HG03439 (cell line): ENCODE data around the gene IRF4.

Source experiments
- ATAC-seq: cut with Tn5 transposase; IDR thresholded peaks from one replicate; pipeline ENCODE4 v1.9.1; 2021; ENCODE audit warnings: mild to moderate bottlenecking, moderate library complexity; ENCODE audit not compliant: unreplicated experiment

The IRF4 gene

DNA sequence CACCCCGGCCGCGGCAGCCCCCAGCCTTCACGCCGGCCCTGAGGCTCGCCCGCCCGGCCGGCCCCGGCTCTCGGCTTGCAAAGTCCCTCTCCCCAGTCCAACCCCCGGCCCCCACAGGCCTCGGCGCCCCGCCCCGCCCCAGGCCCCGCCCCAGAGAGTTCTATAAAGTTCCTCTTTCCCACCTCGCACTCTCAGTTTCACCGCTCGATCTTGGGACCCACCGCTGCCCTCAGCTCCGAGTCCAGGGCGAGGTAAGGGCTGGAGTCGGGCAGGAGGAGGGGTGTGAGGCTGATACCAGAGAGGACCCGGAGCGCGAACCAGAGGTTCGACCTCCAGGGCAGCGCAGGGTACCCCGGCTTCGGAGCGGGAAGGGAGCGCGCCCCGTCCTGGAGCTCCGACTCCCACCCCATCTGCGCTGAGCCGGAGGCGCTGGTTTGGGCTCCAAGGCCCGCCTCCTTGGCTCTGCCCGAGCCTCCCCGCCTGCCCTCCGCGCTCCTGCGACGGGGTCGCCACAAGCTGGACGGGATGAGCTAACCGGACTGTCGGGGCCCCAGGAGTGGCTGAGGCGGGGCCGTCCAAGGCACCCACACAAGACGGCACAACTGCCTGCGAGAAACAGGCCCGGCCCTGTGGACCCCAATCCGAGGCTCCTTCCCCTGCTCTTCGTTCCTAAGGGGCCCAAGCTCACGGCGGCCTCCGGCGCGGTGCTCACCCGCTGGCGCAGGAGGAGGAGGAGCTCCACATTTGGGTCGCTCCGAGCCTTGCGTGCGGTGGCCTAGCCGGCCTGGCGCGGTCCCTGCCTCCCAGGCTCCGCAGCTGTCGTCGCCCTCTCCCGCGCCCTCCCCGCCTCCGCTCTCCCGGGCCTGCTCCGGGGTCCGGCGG, at the start of gene IRF4:
Gene IRF4 (plus strand): TSS at position 194 of the 882 bp plus-strand sequence. CDS start 1,401 bp downstream, outside the sequence.
- ATAC-seq: peak; percentile 46

DNA sequence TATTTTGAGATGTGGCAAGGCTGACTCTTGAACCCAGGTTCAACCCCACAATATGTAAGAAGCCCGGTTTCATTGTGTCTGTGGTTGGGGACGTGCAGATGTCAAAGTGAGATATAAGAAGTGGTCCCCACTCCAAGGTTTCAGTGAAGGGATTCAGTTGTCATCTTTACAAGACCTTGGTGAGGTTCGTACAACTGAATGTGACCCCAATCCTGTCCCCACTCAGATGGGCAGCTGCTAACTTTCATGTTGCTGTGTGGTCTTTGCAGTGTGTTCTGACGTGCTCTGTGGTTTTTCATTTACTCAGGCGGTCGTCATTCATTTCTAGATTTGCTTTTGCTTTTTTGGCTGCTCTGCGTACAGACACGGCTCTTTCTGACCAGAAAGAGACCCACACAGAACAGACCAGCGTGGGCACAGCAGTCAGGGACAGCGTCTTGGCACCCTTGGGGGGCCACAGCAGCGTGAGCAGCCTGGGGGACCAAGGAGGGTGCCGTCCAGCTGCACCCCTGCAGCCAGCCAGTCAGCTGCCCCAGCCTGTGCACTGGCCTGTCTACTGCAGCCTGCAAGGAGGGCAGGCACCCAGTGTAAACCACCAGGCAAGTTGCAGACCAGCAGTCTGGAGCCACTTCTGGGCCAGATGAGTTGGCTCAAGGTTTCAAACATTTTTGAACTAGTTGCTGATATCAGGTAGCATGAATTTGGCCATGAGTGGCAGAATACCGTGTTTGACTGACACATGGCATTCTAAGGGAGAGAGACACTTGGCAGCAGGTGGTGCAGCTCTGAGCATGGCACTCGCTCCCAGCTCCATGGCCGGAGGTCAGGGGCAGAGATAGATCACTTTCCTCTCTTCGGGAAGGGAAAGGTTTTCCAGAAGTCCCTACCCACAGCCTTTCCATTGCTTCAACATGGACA, 49.4 kb upstream of the IRF4 start:
- peak; percentile 46 for ATAC-seq

DNA sequence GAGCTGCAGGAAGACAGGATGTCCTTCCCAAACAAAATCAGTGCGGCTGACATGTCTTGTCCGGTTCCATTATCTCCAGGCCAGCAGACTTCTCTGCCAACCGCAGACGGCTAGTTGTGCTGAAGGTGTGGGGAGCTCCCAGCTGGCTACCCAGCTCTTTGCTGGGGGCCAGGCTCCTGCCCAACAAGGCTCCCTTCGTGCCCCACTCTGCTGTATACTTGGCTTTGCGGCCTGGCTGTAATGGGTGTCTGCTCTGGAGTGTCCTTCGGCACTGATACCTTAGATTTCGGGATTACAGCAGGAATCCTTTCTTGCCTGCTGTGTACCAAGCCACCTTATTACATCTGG, 48.7 kb upstream of the IRF4 start:
- no peak for ATAC-seq

DNA sequence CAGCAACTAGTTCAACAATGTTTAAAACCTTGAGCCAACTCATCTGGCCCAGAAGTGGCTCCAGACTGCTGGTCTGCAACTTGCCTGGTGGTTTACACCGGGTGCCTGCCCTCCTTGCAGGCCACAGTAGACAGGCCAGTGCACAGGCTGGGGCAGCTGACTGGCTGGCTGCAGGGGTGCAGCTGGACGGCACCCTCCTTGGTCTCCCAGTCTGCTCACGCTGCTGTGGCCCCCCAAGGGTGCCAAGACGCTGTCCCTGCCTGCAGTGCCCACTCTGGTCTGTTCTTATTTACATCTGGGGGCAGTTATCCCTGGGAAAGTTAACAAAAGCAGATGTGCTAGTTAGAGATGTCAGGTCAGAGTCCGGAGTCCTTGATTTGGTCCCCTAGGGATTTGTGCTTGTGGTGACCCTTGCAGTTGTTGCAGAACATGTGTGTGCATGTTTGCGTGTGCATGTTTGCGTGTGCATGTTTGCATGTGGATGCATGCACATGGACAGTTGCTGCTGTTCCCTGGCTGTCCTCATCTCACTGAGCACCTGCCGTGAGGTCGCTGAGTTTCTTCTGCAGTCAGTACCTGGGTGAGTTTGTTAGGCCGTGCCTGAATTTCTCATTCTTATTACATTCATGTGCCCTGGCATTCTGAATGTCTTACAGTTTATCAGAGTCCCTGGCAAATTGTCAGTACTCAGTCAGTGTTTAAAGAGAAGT, 48.2 kb upstream of the IRF4 start:
- ATAC-seq: no peak

DNA sequence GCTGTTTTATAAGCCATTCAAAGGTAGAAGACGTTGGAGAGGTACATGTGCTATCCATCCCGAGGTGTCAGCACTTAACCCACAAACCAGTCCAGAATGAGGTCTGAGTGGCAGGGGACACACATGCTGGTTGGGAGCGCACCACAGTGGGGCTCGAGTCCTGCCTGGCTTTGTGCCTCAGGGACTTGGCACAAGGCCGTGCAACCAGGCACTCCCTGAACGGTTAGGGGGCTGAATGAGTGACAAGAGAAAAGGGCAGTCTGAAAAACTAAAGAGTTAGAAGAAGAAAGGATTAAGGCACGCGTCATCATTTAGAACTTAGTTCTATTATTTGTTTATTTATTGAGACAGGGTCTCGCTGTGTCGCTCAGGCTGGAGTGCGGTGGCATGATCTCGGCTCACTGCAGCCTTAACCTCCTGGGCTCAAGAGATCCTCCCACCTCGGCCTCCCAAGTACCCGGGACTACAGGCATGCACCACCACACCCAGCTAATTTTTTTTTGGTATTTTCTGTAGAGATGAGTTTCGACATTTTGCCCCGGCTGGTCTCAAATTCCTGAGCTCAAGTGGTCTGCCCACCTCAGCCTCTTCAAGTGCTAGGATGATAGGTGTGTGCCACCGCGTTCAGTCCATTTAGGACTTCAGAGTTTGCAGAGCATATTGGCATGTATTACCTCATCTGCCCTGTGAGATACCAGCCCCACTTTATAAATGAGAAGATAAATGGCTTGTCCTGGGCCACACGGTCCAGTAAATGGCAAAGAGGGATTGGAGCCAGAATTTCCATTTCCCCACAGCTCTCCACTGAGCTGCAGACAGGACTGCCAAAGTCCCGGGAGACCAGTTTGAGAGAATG, 47.4 kb upstream of the IRF4 start:
- ATAC-seq: no peak

DNA sequence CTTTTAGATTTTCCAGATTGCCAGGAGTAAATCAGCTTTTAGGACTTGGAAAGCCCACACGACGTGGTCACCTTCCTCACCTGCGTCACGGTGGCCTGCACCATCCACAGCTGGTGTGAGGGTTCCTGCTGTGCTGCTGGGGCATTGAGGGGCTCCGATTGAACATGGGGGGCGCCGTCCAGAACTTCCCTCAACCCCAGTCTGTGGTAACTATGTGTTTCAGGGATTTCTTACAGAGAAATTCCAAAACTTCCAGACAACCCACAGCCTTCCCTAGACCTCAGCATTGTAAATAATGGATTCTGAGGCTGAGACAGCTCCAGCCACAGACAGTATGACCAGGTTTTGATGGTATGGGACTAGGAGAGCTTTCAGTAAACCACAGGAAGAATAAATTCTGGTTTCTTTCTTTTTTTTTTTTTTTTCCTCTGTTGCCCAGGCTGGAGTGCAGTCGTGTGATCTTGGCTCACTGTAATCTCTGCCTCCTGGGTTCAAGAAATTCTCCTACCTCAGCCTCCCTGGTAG, 46.7 kb upstream of the IRF4 start:
- ATAC-seq: no peak

DNA sequence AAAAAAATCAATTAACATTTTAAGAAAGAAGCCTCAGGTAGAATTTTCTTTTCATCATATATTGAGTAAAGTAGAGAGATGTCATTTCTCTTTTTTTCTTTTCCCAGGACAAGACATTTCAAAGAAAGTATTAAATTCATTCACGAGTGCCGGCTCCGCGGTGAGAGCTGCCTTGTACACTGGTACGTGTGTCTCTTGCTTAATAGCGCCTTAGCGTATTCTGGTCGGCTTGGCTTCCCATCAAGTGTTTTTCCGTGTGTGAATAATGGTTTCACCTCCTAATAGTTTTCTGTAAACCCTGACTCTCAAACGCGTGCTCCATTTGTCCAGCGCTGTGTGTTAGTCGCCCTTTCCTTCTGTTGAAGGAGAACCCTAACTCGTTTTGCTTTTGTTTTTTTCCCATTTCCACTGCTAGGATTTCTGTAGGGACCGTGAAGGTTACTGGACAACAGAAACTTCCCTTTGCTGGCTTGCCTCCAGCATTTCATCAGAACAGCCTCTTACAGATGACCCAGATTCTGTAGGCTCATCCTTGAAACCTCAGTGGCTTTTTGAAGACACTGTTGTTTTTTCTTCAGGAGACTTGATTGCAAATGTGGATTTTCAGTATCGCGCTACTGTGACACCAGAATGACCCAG, 45.7 kb upstream of the IRF4 start:
- ATAC-seq: no peak

DNA sequence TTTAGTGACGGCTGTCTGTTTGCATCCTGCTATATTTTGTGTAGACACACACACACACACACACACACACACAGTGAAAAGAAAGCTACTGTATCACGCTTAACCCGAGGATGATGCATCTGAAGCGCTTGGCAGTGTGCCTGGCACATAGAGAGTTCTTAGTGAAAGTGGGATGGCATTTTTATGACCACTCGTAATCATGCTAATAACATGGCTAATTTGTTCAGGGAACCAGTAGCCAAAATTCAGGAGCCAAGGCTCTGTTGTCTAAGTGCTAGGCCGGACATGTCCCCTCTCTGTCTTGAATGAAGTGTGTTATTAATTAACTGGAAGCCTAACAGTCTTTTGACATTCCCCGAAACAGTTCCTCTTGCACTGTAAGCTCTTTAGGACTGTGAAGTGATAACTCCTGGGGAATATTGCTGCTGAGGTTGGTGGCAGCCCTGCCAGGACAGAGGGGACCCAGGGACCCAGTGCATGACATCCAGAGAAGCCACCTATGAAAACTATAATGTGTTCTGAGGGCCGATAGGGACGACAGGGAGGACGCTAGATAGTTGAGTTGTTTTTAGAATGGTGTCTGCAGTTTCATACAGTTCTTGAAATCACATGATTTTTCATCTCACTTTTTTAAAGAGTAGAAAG, 45.0 kb upstream of the IRF4 start:
- no peak for ATAC-seq

DNA sequence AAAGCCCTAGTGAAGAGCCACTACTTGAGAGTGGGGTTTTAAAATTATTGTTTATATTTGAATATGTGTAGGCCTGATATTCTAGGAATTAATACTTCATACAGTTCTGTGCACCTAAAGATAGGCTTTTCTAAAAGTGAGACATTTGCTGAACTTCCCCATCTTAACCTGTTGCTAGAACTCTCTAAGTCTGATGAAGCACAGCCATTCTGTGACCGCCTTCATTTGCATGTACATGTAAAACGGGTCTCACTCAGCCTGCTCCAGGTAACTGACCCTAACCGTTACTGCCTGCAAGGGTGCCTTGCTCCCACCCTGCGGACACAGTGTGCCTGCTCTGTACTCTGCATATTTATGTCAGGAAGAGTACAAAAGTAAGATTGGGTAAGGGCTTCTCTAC, 44.3 kb upstream of the IRF4 start:
- ATAC-seq: peak; percentile 69

DNA sequence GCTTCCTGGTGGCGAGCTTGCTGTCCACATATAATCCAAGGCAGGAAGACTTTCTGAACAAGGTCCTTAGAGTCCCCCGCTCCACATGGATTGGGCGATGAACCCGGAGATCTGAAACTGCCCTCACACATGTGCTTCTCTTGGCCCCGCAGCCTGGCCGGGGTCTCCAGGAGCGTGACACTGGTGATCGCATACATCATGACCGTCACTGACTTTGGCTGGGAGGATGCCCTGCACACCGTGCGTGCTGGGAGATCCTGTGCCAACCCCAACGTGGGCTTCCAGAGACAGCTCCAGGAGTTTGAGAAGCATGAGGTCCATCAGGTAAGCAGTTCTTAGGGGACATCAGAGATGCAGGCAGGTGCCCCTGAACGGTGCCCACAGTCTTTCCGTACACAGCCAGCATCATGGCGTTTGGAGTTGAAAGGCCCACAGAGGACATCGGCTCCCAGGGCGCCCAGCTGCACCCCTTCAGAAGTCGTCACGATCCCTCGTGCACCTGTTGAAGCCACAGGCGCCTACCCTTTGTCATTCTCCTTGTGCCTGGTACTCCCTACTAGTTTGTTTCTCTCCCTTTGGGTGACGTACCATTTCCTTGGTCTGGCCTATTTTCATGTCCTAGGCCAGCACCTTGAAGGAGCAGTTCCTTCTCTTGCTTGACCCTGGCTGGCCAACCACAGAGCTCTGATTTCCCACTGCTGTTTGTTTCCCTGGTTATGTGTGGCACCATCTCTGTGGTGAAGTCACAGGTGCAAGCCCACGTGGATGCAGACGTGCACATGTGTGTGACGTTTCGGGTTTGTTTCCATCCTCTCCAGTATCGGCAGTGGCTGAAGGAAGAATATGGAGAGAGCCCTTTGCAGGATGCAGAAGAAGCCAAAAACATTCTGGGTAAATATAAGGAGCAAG, 43.3 kb upstream of the IRF4 start:
- ATAC-seq: no peak

DNA sequence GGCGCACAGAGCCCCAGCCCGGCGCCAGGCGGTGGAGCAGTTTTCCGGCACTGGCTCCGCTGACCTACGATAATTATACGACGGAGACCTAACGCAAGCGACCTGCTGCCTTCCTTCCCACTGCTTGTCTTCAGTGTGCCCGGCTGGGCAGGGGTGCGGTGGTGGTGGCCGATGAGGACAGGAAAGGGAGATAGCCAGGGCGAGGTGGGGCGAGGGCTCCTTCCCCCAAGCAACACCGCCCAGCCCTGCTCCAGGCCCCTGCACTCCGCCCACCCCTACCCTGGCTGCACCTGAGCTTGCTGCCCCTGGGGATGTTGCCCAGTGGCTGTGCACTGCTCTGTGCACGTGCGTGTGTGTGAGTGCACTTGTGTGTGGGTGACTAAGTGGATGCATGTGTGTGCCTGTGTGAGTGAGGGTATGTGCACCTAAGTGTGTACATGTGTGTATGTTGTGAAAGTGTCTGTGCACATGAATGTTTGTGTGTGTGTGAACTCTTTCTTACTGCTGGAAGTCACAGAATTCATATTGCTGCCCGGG, 42.6 kb upstream of the IRF4 start:
- ATAC-seq: no peak

DNA sequence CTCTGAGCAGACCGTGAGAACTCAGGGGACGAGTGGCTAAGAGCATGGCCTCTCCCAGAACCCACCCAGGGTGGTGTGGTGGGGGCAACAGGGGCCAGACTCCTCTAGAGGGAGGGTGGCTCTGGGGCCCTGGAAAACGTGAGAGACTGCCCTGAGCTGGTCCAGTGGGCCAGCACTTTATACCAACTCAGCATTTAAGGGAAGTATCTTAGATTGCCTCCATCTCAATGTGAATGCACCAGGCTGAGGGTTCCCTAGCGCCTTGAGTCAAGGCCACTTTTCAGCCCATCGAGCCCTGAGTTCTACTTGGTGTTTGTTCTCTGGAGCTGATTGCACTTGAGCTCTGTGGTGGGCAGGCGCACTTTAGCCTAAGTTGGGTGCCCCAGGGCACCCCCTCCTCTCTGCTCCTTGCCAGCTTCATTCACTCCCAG, 42.0 kb upstream of the IRF4 start:
- ATAC-seq: no peak

DNA sequence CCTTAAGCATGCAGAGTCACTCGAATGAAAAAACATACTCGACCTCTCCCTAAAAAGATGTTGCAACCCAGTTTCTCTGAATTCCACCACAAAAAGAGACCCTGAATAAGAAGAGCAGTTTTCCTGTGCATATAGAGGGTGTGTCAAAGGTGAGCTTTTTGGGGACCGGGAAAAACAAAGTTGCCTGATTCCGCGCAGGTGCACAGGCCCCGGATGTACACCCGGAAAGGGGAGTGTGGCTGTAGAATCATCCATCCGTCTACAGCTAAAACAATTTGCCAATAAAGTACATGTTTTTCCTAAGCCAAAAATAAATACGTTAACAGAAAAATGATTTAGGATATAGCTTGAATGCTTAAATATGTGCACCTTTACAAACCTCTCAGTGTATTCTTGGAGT, 41.2 kb upstream of the IRF4 start:
- ATAC-seq: no peak

DNA sequence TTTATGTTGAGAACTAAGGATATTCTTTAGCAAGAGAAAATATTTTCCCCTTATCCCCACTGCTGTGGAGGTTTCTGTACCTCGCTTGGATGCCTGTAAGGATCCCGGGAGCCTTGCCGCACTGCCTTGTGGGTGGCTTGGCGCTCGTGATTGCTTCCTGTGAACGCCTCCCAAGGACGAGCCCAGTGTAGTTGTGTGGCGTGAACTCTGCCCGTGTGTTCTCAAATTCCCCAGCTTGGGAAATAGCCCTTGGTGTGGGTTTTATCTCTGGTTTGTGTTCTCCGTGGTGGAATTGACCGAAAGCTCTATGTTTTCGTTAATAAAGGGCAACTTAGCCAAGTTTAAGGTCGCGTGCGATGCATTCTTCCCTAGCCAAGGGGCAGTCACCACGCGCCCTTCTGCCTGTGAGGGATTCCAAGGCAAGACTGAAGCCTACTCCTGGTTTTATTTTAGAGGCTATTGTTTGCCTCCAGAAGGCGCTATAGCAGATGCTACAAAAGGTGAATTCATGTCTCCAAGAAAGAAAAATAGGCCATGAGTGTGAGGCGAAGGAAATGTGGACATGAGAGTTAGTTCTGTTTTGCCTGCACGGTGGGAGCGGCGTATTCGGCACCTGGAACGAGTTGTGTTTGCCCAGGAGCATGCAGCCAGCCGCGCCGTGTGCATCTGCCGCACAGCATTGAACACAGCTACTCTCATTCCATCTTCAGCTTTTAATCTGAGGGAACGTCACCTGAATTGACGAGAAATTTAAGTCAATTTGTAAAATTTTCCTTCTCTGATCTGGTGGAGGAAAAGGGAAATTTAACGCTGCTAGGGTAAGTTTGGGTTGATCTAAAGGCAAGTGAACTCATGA, 40.3 kb upstream of the IRF4 start:
- no peak for ATAC-seq

DNA sequence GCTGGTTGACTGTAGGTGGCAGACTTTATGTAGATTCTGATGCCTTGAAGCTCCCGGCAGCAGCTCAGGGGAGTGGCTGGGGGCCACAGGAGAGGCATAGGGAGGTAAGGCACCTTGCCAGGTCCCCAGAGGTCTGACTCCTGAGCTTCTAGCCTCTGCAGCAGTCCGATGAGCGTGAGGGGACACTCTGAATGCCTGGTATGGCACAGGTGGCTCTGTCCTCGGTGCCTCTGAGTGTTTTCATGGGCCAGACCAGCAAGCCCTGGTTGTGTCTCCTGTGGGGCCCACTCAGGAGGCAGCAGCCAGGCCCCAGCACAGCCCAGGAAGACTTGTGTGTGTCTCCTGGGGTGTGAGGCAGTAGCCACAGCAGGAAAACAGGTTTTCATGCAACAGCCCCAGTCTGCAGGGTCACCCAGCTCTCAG, 39.7 kb upstream of the IRF4 start:
- ATAC-seq: no peak

DNA sequence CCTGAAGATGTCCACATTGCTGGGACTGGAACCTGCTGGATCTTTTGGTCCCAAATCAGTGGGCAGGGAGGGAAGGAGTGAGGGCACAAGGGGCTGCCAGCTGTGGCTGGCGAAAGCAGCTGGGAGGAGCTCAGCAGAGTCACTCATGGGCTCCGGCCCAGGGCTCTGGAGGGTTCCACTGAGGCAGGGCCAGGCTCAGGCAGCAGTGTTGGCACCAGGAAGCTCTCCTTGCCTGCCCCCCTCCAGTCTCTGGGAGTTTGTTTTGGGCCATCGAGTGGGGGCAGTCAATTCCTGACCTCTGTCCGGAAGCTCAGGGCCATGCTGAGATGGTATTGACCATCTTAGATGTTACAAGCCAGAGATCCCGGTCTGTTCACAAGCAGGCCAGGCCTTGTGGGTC, 39.1 kb upstream of the IRF4 start:
- no peak for ATAC-seq
